Hematopoietic multipotent progenitor cell treated with erythropoietin and hydrocortisone succinate and interleukin-3 and kit ligand, for 15 days (in vitro differentiated cells): ENCODE data around the gene NSUN4.

Experiments
- DNase-seq: peaks from one replicate; pipeline ENCODE4 v3.0.0-alpha.2; 2015; ENCODE audit warnings: low spot score

NSUN4 gene

GRCh38 chr1:46407636-46408035 is 67.0 kb downstream of the NSUN4 start:
- no peak for DNase-seq

GRCh38 chr1:46408356-46409062 is 67.9 kb downstream of the NSUN4 start:
- no peak for DNase-seq

GRCh38 chr1:46409063-46409372 is 68.4 kb downstream of the NSUN4 start:
- DNase-seq: no peak

- no peak for DNase-seq
Observed at GRCh38 chr1:46410156-46411009, 69.8 kb downstream of the NSUN4 start.

- no peak for DNase-seq
Observed at GRCh38 chr1:46411010-46411405, 70.4 kb downstream of the NSUN4 start.
